ENCODE data around the gene TRIM44.

DNA sequence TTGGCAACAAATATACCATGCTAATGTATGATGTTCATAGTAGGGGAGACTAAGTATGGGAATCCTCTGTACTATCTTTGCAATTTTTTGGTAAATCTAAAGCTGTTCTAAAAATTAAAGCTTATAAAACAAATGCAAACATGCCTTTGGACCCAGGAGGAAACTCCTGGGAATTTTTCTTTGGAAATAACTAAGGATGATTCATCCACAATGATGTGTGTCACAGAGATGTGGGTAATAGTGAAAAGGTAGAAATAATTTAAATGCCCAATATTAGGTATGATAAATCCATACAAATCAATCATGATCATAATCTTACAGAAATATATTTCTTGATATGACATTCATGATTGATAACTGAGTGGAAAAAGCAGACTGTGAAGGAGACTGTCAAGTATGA, 135.8 kb downstream of the TRIM44 start:
- TF ChIP-seq, protein P1, sequence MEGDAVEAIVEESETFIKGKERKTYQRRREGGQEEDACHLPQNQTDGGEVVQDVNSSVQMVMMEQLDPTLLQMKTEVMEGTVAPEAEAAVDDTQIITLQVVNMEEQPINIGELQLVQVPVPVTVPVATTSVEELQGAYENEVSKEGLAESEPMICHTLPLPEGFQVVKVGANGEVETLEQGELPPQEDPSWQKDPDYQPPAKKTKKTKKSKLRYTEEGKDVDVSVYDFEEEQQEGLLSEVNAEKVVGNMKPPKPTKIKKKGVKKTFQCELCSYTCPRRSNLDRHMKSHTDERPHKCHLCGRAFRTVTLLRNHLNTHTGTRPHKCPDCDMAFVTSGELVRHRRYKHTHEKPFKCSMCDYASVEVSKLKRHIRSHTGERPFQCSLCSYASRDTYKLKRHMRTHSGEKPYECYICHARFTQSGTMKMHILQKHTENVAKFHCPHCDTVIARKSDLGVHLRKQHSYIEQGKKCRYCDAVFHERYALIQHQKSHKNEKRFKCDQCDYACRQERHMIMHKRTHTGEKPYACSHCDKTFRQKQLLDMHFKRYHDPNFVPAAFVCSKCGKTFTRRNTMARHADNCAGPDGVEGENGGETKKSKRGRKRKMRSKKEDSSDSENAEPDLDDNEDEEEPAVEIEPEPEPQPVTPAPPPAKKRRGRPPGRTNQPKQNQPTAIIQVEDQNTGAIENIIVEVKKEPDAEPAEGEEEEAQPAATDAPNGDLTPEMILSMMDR (IDR thresholded peaks at IDR 0.05): no peak
- no peak for TF ChIP-seq POLR2A (IDR thresholded peaks at IDR 0.05)
